ENCODE data around the gene HORMAD1. TPM values are rescaled to one million over a fixed set of nuclear protein-coding genes. Genes with fewer than 3 reads are reported as not detected.

The HORMAD1 gene
- total RNA-seq, 1 donor from 2014 or later: 1.2 TPM

DNA sequence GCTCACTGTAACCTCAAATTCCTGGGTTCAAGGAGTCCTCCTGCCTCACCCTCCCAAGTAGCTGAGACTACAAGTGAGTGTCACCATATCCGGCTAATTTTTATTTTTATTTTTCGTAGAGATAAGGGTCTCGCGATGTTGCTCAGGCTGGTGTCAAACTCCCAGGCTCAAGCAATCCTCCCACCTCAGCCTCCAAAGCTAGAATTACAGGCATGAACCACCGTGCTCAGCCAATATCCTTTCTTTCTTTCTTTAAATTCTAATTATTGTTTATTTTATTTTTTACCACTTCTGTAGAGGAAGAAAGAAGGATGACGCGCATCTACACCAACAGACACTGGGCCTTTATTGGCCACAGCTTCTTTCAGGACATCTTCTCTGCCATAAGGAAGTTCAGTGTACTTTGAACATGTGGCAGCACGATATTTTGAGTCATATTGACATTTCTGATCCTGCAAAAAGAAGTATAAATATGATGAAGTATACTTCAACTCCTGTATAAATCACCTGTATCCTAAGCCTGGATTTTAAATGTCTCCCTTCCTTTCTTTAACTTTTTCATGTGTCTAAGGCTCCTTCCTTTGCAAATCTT is 29.1 kb upstream of the HORMAD1 start:
- Histone ChIP-seq H3K4me3 (no peak overlapping the region), H3K36me3 (no peaks in the 10 kb centered on the region), H3K9me3 (no peaks in the 10 kb centered on the region), H3K27me3 (no peaks in the 10 kb centered on the region), H3K4me1 (no peaks in the 10 kb centered on the region), H3K27ac (no peak overlapping the region)
- TF ChIP-seq POLR2A (IDR thresholded peaks at IDR 0.05) (no peak), POLR2AphosphoS5 (IDR thresholded peaks at IDR 0.05; ENCODE audit: insufficient read depth in 1 of 2, low read depth in 1 of 2) (no peak)
- TF ChIP-seq, protein P1, sequence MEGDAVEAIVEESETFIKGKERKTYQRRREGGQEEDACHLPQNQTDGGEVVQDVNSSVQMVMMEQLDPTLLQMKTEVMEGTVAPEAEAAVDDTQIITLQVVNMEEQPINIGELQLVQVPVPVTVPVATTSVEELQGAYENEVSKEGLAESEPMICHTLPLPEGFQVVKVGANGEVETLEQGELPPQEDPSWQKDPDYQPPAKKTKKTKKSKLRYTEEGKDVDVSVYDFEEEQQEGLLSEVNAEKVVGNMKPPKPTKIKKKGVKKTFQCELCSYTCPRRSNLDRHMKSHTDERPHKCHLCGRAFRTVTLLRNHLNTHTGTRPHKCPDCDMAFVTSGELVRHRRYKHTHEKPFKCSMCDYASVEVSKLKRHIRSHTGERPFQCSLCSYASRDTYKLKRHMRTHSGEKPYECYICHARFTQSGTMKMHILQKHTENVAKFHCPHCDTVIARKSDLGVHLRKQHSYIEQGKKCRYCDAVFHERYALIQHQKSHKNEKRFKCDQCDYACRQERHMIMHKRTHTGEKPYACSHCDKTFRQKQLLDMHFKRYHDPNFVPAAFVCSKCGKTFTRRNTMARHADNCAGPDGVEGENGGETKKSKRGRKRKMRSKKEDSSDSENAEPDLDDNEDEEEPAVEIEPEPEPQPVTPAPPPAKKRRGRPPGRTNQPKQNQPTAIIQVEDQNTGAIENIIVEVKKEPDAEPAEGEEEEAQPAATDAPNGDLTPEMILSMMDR (IDR thresholded peaks at IDR 0.05): no peak
- no peak for DNase-seq (ENCODE audit: extremely low spot score in 2 of 2)
- intact Hi-C loops (cut with DNase I): no loop called here

DNA sequence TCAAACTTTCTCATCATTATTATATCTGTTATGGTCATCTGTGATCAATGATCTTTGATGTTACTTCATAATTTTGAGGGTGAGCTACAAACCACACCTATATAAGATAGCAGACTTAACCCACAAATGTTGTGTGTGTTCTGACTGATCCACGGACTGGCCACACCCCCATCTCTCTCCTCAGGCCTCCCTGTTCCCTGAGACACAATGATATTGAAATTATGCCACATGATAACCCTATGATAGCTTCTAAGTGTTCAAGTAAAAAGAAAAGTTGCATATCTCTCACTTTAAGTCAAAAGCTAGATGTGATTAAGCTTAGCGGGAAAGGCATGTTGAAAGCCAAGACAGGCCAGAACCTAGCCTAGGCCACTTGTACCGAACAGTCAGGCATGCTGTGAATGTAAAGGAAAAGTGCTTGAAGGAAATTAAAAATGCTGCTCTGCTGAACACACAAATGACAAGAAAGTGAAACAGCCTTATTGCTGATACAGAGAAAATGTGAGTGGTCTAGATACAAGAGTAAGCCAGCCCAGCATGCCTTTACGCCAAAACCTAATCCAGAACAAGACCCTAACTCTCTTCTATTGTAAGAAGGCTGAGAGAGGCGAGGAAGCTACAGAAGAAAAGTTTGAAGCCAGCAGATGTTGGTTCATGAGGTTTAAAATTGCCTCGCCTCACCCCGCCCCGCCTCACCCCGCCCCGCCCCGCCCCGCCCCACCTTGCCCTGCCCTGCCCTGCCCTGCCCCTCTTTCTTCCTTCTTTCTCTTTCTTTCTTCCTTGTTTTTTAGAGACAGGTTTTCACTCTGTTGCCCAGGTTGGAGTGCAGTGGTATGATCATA is 28.4 kb upstream of the HORMAD1 start:
- Histone ChIP-seq H3K4me3 (no peak overlapping the region), H3K9me3 (no peaks in the 10 kb centered on the region), H3K4me1 (no peaks in the 10 kb centered on the region), H3K36me3 (no peaks in the 10 kb centered on the region), H3K27ac (no peak overlapping the region), H3K27me3 (no peaks in the 10 kb centered on the region)
- TF ChIP-seq POLR2AphosphoS5 (IDR thresholded peaks at IDR 0.05; ENCODE audit: insufficient read depth in 1 of 2, low read depth in 1 of 2): no peak
- TF ChIP-seq, protein P1 (IDR thresholded peaks at IDR 0.05): no peak
- TF ChIP-seq POLR2A (IDR thresholded peaks at IDR 0.05): no peak
- no peak for DNase-seq (ENCODE audit: extremely low spot score in 2 of 2)
- intact Hi-C loops (cut with DNase I): no loop called here

DNA sequence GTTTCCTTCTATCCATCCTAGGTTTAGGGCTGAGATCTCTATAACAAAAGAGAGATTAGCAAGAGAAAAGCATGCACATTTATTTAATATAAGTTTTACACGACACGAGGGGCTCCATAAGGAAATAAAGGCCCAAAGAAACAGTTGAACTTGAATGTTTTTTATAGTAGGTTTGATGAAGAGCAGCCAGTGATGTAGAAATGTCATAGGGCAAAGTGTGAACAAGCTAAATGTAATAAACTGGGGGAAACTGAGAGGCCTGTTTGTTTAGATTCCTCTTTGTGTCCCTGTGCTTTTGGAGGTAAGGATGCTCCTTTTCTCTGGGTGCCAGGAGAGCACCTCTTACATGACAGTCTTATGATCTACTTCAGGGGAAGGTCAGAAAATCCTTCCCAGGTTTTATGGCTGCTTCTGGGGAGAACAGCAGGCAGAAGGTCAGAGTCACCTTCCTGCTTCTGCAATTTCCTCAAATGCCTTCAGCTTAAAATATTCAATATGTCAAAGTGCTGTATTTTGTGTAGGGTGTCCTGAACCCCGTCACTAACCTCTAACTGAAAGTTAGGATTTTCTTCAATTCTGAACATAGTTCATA is 9.5 kb upstream of the HORMAD1 start:
- H3K4me3 ChIP-seq: no peak overlapping the region
- DNase-seq (ENCODE audit: extremely low spot score in 2 of 2): no peak
- TF ChIP-seq POLR2A (IDR thresholded peaks at IDR 0.05) (no peak), POLR2AphosphoS5 (IDR thresholded peaks at IDR 0.05; ENCODE audit: insufficient read depth in 1 of 2, low read depth in 1 of 2) (no peak)
- TF ChIP-seq, protein P1 (IDR thresholded peaks at IDR 0.05): no peak
- intact Hi-C loops (cut with DNase I): no loop called here
- H3K27ac ChIP-seq: no peak overlapping the region
- H3K27me3 ChIP-seq: no peaks in the 10 kb centered on the region
- H3K36me3 ChIP-seq: no peaks in the 10 kb centered on the region
- H3K9me3 ChIP-seq: no peaks in the 10 kb centered on the region
- H3K4me1 ChIP-seq: no peaks in the 10 kb centered on the region

DNA sequence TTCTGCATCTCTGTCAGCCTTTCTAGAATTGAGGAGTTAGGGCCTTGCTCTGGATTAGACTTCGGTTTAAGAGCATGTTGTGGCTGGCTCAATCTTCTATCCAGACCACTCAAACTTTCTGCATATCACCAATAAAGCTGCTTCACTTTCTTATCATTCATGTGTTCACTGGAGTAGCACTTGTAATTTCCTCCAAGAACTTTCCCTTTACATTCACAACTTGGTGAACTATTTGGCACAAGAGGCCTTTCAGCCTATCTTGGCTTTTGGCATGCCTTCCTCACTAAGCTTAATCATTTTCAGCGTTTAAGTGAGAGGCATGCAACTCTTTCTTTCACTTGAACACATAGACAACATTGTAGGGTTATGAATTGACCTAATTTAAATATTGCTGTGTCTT is 3.6 kb upstream of the HORMAD1 start:
- Histone ChIP-seq H3K36me3 (no peaks in the 10 kb centered on the region), H3K4me3 (no peak overlapping the region), H3K4me1 (no peaks in the 10 kb centered on the region), H3K27me3 (no peaks in the 10 kb centered on the region), H3K9me3 (no peaks in the 10 kb centered on the region), H3K27ac (no peak overlapping the region)
- DNase-seq (ENCODE audit: extremely low spot score in 2 of 2): no peak
- TF ChIP-seq POLR2A (IDR thresholded peaks at IDR 0.05) (no peak), POLR2AphosphoS5 (IDR thresholded peaks at IDR 0.05; ENCODE audit: insufficient read depth in 1 of 2, low read depth in 1 of 2) (no peak)
- intact Hi-C loops (cut with DNase I): no loop called here

DNA sequence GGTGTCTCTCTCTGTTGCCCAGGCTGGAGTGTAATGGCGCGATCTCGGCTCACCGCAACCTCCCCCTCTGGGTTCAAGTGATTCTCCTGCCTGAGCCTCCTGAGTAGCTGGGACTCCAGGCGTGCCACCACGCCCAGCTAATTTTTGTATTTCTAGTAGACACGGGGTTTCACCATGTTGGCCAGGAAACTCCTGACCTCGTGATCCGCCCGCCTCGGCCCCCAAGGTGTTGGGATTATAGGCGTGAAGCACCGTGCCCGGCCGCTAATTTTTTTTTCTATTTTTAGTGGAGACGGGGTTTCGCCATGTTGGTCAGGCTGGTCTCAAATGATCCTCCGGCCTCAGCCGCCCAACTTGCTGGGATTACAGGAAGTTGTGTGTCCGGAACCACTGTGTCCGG is 597 bp downstream of the HORMAD1 start:
- intact Hi-C loops (cut with DNase I): no loop called here
- TF ChIP-seq, protein P1 (IDR thresholded peaks at IDR 0.05): no peak
- TF ChIP-seq POLR2A (IDR thresholded peaks at IDR 0.05) (no peak), POLR2AphosphoS5 (IDR thresholded peaks at IDR 0.05; ENCODE audit: insufficient read depth in 1 of 2, low read depth in 1 of 2) (no peak)
- H3K27me3 ChIP-seq: no peaks in the 10 kb centered on the region
- no peaks in the 10 kb centered on the region for H3K4me1 ChIP-seq
- H3K36me3 ChIP-seq: no peaks in the 10 kb centered on the region
- H3K27ac ChIP-seq: no peak overlapping the region
- H3K4me3 ChIP-seq: no peak overlapping the region
- H3K9me3 ChIP-seq: no peaks in the 10 kb centered on the region
- no peak for DNase-seq (ENCODE audit: extremely low spot score in 2 of 2)

All from vagina (tissue), 2 donors.